SK-N-DZ (cell line): Measurements from ENCODE around the gene SLC35D3. TPM values are rescaled to one million over a fixed set of nuclear protein-coding genes. Genes with fewer than 3 reads are reported as not detected.
A peak's percentile ranks its signal among the peaks of the same experiment; 100 is the strongest.
"Not testable (repeated sequence)": the region's sequence is repeated elsewhere in the genome, so short reads cannot be mapped to it uniquely, and the experiment has no call there.

Experiments
- DNase-seq: peaks from one replicate; pipeline ENCODE4 v3.0.0-alpha.2; 2015; ENCODE audit warnings: low spot score
- polyA plus RNA-seq, 2 experiments: library from polyadenylated mRNA; depleted of rRNA; stranded (reverse); fragments of >200 nt; gene quantifications; 2 replicates each; pipeline ENCODE4 v1.2.3, GENCODE V29; 2014

Gene SLC35D3
- polyA plus RNA-seq (2014; cell fraction: cytosol; rRNA removed) = 1.7 and 2.4 TPM in 2 replicates
- polyA plus RNA-seq (2014; cell fraction: nucleus; rRNA removed) = 3.0 and 3.2 TPM in 2 replicates

- DNase-seq = peak; percentile 57
Observed at GRCh38 chr6:136921936-136922684, at the start of gene SLC35D3. SLC35D3 (plus strand) TSS chr6:136922301; CDS start chr6:136922429, 128 bp downstream.

GRCh38 chr6:136873748-136874147, 48.4 kb upstream of the SLC35D3 start:
- no peak for DNase-seq

- DNase-seq = not testable (repeated sequence)
Observed at GRCh38 chr6:136876469-136876868, 45.6 kb upstream of the SLC35D3 start.

GRCh38 chr6:136880748-136881460, 41.2 kb upstream of the SLC35D3 start:
- DNase-seq = no peak

- no peak for DNase-seq
Observed at GRCh38 chr6:136886091-136886490, 36.0 kb upstream of the SLC35D3 start.

GRCh38 chr6:136887953-136888352, 34.1 kb upstream of the SLC35D3 start:
- DNase-seq = no peak

GRCh38 chr6:136889271-136890193, 32.6 kb upstream of the SLC35D3 start:
- no peak for DNase-seq

- DNase-seq = no peak
Observed at GRCh38 chr6:136890194-136890839, 31.8 kb upstream of the SLC35D3 start.

GRCh38 chr6:136890986-136891385, 31.1 kb upstream of the SLC35D3 start:
- no peak for DNase-seq

- no peak for DNase-seq
Observed at GRCh38 chr6:136893187-136893586, 28.9 kb upstream of the SLC35D3 start.

- DNase-seq = no peak
Observed at GRCh38 chr6:136895901-136896300, 26.2 kb upstream of the SLC35D3 start.

- no peak for DNase-seq
Observed at GRCh38 chr6:136897071-136897470, 25.0 kb upstream of the SLC35D3 start.

- no peak for DNase-seq
Observed at GRCh38 chr6:136901212-136901784, 20.8 kb upstream of the SLC35D3 start.

GRCh38 chr6:136904477-136904876, 17.6 kb upstream of the SLC35D3 start:
- not testable (repeated sequence) for DNase-seq

- DNase-seq = no peak
Observed at GRCh38 chr6:136914947-136915346, 7.2 kb upstream of the SLC35D3 start.

GRCh38 chr6:136918706-136919105, 3.4 kb upstream of the SLC35D3 start:
- DNase-seq = no peak

- DNase-seq = no peak
Observed at GRCh38 chr6:136920216-136920615, 1.9 kb upstream of the SLC35D3 start.

- no peak for DNase-seq
Observed at GRCh38 chr6:136920671-136921380, 1.3 kb upstream of the SLC35D3 start.

- peak; percentile 40 for DNase-seq
Observed at GRCh38 chr6:136921381-136921935, 643 bp upstream of the SLC35D3 start.

GRCh38 chr6:136922685-136923006, 545 bp downstream of the SLC35D3 start:
- DNase-seq = no peak
